ENCODE measurements around the gene MTG1. TPM values are rescaled to one million over a fixed set of nuclear protein-coding genes. Genes with fewer than 3 reads are reported as not detected.

Gene MTG1
- total and polyA plus RNA-seq, 7 donors: 14.0 to 63.6 (median 27.6) TPM

DNA sequence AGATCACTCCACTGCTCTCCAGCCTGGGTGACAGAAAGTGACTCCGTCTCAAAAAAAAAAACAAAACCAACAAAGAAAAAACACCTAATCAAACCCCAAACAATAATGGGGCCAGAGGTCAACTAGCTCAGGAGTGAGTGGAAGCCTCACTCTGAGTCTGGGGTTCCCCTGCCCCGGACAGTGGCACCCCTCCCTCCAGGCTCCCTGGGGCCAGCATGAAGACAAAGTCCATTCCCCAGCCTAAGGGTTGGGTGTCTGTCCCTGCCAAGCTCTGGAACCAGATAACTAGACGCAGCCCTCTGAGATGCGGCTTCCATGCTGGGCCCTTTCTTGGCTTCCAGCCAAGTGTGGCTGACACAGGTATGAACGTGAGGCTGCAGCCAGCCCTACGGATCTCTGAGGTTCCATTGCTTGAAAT lies 34.4 kb upstream of the MTG1 start:
- intact Hi-C loops (cut with DNase I): no loop called here

DNA sequence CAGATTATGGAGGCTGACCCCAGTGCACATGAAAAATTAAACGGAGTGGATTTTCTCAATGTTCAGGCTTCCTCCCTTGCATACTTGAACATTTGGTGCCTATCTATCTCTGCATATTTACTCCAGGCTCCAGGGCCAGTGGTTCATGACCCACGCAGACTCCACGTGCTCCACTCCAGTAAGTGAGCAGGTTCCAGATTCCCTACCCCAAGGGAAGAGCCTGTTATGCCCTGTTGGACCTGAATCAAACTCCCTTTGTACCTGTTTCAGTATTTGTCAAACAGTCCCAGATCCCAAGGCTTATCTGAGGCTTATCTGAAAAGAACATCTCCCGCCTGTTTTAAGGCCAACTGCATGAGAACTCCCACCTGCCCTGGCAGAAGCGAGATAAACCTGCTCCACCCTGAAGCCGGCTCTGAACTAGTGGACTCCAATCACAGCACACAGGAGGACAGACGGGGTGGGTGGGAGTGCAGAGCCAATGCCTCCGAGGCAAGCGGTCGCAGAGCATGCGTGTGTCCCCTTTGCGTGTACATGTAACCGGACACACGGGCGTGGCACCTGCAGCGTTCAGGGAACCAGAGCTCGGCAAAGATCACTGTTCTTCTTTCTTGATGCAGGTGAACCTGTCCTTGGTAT lies 33.9 kb upstream of the MTG1 start:
- peaks cover 0 to 18% (median 16%) of the 10 kb centered on the region in 4 donors for H3K4me1 ChIP-seq
- no peak for DNase-seq
- peaks cover 3 to 27% (median 16%) of the 10 kb centered on the region in 3 donors for H3K27me3 ChIP-seq
- no peaks in the 10 kb centered on the region for H3K9me3 ChIP-seq
- H3K36me3 ChIP-seq: peaks cover 9 to 37% (median 11%) of the 10 kb centered on the region in 4 donors
- no peak overlapping the region for H3K4me3 ChIP-seq
- intact Hi-C loops (cut with DNase I): no loop called here
- WGBS, 2 donors: 21 to 73% methylated on average over 17 of the region's 17 CpGs
- TF ChIP-seq, protein P1, sequence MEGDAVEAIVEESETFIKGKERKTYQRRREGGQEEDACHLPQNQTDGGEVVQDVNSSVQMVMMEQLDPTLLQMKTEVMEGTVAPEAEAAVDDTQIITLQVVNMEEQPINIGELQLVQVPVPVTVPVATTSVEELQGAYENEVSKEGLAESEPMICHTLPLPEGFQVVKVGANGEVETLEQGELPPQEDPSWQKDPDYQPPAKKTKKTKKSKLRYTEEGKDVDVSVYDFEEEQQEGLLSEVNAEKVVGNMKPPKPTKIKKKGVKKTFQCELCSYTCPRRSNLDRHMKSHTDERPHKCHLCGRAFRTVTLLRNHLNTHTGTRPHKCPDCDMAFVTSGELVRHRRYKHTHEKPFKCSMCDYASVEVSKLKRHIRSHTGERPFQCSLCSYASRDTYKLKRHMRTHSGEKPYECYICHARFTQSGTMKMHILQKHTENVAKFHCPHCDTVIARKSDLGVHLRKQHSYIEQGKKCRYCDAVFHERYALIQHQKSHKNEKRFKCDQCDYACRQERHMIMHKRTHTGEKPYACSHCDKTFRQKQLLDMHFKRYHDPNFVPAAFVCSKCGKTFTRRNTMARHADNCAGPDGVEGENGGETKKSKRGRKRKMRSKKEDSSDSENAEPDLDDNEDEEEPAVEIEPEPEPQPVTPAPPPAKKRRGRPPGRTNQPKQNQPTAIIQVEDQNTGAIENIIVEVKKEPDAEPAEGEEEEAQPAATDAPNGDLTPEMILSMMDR (IDR thresholded peaks at IDR 0.05): no peak
- no peak for TF ChIP-seq POLR2AphosphoS5 (IDR thresholded peaks at IDR 0.05)
- TF ChIP-seq EP300 (IDR thresholded peaks at IDR 0.05): no peak
- no peak for TF ChIP-seq POLR2A (IDR thresholded peaks at IDR 0.05)
- no peak overlapping the region for H3K27ac ChIP-seq

More for the DNA sequence above, 34.4 kb upstream of the MTG1 start:
- peaks cover 0 to 18% (median 16%) of the 10 kb centered on the region in 4 donors for H3K4me1 ChIP-seq
- no peaks in the 10 kb centered on the region for H3K9me3 ChIP-seq
- H3K36me3 ChIP-seq: peaks cover 5 to 31% (median 8%) of the 10 kb centered on the region in 4 donors
- no peak overlapping the region for H3K27ac ChIP-seq
- no peak for DNase-seq
- WGBS, 2 donors: 18 to 54% methylated on average over 6 of the region's 6 CpGs
- H3K4me3 ChIP-seq: no peak overlapping the region
- H3K27me3 ChIP-seq: peaks cover 3 to 32% (median 20%) of the 10 kb centered on the region in 3 donors
- TF ChIP-seq POLR2AphosphoS5 (IDR thresholded peaks at IDR 0.05): no peak
- TF ChIP-seq POLR2A (IDR thresholded peaks at IDR 0.05): no peak
- TF ChIP-seq, protein P1 (IDR thresholded peaks at IDR 0.05): no peak
- no peak for TF ChIP-seq EP300 (IDR thresholded peaks at IDR 0.05)

GRCh38 chr10:133361227-133361626 lies 32.7 kb upstream of the MTG1 start:
- Histone ChIP-seq H3K4me3 (no peak overlapping the region), H3K36me3 (peaks cover 9 to 48% (median 19%) of the 10 kb centered on the region in 4 donors), H3K9me3 (no peaks in the 10 kb centered on the region), H3K27me3 (peaks cover 3 to 16% (median 10%) of the 10 kb centered on the region in 3 donors), H3K27ac (no peak overlapping the region), H3K4me1 (peaks cover 0 to 16% (median 16%) of the 10 kb centered on the region in 4 donors)
- 89 to 93% methylated on average over 5 of the region's 5 CpGs for WGBS, 2 donors
- no peak for DNase-seq
- TF ChIP-seq, protein P1 (IDR thresholded peaks at IDR 0.05): no peak
- TF ChIP-seq EP300 (IDR thresholded peaks at IDR 0.05): no peak
- TF ChIP-seq POLR2AphosphoS5 (IDR thresholded peaks at IDR 0.05): no peak
- no peak for TF ChIP-seq POLR2A (IDR thresholded peaks at IDR 0.05)
- intact Hi-C loops (cut with DNase I): no loop called here

DNA sequence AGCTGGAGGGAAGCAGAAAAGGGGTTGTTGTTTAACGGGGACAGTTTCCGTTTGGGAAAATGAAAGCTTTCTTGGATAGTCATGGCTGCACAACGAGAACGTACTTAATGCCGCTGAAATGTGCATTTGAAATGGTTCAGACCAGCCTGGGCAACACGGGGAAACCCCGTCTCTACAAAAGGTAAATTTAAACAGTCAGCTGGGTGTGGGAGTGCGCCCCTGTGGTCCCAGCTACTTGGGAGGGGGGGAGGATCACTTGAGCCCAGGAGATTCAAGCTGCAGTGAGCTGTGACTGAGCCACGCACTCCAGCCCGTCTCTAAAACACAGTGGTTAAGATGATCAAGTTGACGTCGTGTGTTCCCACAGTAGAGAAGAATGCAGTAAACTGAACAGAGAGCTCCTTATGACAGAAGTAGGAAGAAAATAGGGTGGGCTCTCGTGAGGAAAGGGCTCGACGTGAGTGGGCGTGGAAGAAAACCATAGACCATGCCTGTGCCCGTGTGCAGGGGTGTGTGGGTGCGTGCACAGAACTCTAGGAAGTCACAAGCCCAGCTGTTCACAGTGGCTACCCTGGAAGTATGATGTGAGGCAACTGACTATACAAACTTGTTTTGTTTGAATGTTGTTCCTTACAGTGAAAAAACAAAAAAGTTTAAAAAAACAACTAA lies 32.0 kb upstream of the MTG1 start:
- H3K27me3 ChIP-seq: peaks cover 3 to 9% (median 3%) of the 10 kb centered on the region in 3 donors
- no peak for TF ChIP-seq POLR2AphosphoS5 (IDR thresholded peaks at IDR 0.05)
- TF ChIP-seq EP300 (IDR thresholded peaks at IDR 0.05): no peak
- no peak for TF ChIP-seq POLR2A (IDR thresholded peaks at IDR 0.05)
- TF ChIP-seq, protein P1 (IDR thresholded peaks at IDR 0.05): no peak
- H3K4me1 ChIP-seq: peaks cover 0 to 10% (median 9%) of the 10 kb centered on the region in 4 donors
- H3K36me3 ChIP-seq: peaks cover 16 to 55% (median 26%) of the 10 kb centered on the region in 4 donors
- H3K4me3 ChIP-seq: no peak overlapping the region
- H3K27ac ChIP-seq: no peak overlapping the region
- H3K9me3 ChIP-seq: no peaks in the 10 kb centered on the region
- 71 to 83% methylated on average over 18 of the region's 18 CpGs for WGBS, 2 donors
- DNase-seq: no peak
- intact Hi-C loops (cut with DNase I): no loop called here

All from sigmoid colon (tissue), 7 donors.